Islet of Langerhans (tissue), 1 donor: Measurements from ENCODE around the gene CDON.
A peak's percentile ranks its signal among the peaks of the same experiment; 100 is the strongest.

Experiments
- FAIRE-seq: peaks from one replicate; lab custom pipeline; 2011; peaks lifted over from hg19 to GRCh38; lab: Jason Lieb, UNC

CDON gene

GRCh38 chr11:125954945-125955640 lies 107.6 kb downstream of the CDON start:
- no peak for FAIRE-seq

- FAIRE-seq, result no peak
These were observed 108.3 kb downstream of the CDON start for GRCh38 chr11:125954123-125954944.

GRCh38 chr11:125953401-125953935 lies 109.2 kb downstream of the CDON start:
- FAIRE-seq, result no peak

- FAIRE-seq, result no peak
These were observed 109.7 kb downstream of the CDON start for GRCh38 chr11:125952973-125953372.

GRCh38 chr11:125952559-125952958 lies 110.1 kb downstream of the CDON start:
- FAIRE-seq, result peak; percentile 86

GRCh38 chr11:125951731-125952130 lies 110.9 kb downstream of the CDON start:
- FAIRE-seq, result no peak

GRCh38 chr11:125950696-125951651 lies 111.7 kb downstream of the CDON start:
- FAIRE-seq, result no peak

GRCh38 chr11:125950178-125950490 lies 112.5 kb downstream of the CDON start:
- FAIRE-seq, result no peak

- FAIRE-seq, result no peak
These were observed 113.1 kb downstream of the CDON start for GRCh38 chr11:125949271-125950177.

- no peak for FAIRE-seq
These were observed 114.2 kb downstream of the CDON start for GRCh38 chr11:125948278-125949051.

GRCh38 chr11:125947419-125948277 lies 115.0 kb downstream of the CDON start:
- no peak for FAIRE-seq

- FAIRE-seq, result no peak
These were observed 115.8 kb downstream of the CDON start for GRCh38 chr11:125946712-125947418.

- FAIRE-seq, result no peak
These were observed 116.7 kb downstream of the CDON start, which contains the start of gene VSIG10L2 for GRCh38 chr11:125945797-125946520. Gene VSIG10L2 (plus strand): TSS chr11:125946044. CDS start chr11:125946056, 12 bp downstream.

- FAIRE-seq, result no peak
These were observed 117.5 kb downstream of the CDON start for GRCh38 chr11:125945011-125945796.

GRCh38 chr11:125944350-125945010 lies 118.2 kb downstream of the CDON start:
- no peak for FAIRE-seq

GRCh38 chr11:125943661-125944349 lies 118.9 kb downstream of the CDON start:
- FAIRE-seq, result no peak
